Measurements from ENCODE around the gene PHACTR3.
"Not testable (repeated sequence)": the region's sequence is repeated elsewhere in the genome, so short reads cannot be mapped to it uniquely, and the experiment has no call there.

PHACTR3 gene

GRCh38 chr20:59589086-59589684 lies 15.2 kb upstream of the PHACTR3 start:
- DNase-seq (ENCODE audit: low read depth) = no peak

GRCh38 chr20:59591061-59591460 lies 13.3 kb upstream of the PHACTR3 start:
- no peak for DNase-seq (ENCODE audit: low read depth)

- no peak for DNase-seq (ENCODE audit: low read depth)
Measured at GRCh38 chr20:59596690-59597089, 7.7 kb upstream of the PHACTR3 start.

GRCh38 chr20:59597240-59597639 lies 7.1 kb upstream of the PHACTR3 start:
- DNase-seq (ENCODE audit: low read depth) = no peak

GRCh38 chr20:59598625-59599310 lies 5.6 kb upstream of the PHACTR3 start:
- no peak for DNase-seq (ENCODE audit: low read depth)

GRCh38 chr20:59599941-59600340 lies 4.4 kb upstream of the PHACTR3 start:
- DNase-seq (ENCODE audit: low read depth) = no peak

- no peak for DNase-seq (ENCODE audit: low read depth)
Measured at GRCh38 chr20:59600472-59600871, 3.9 kb upstream of the PHACTR3 start.

GRCh38 chr20:59602546-59603080 lies 1.7 kb upstream of the PHACTR3 start:
- no peak for DNase-seq (ENCODE audit: low read depth)

- no peak for DNase-seq (ENCODE audit: low read depth)
Measured at GRCh38 chr20:59603176-59603575, 1.2 kb upstream of the PHACTR3 start.

- DNase-seq (ENCODE audit: low read depth) = no peak
Measured at GRCh38 chr20:59604741-59605600, 631 bp downstream of the PHACTR3 start.

GRCh38 chr20:59605601-59606364 lies 1.4 kb downstream of the PHACTR3 start:
- no peak for DNase-seq (ENCODE audit: low read depth)

GRCh38 chr20:59606566-59606965 lies 2.2 kb downstream of the PHACTR3 start:
- no peak for DNase-seq (ENCODE audit: low read depth)

GRCh38 chr20:59608396-59608795 lies 4.1 kb downstream of the PHACTR3 start:
- DNase-seq (ENCODE audit: low read depth) = no peak

GRCh38 chr20:59608871-59609270 lies 4.5 kb downstream of the PHACTR3 start:
- no peak for DNase-seq (ENCODE audit: low read depth)

- no peak for DNase-seq (ENCODE audit: low read depth)
Measured at GRCh38 chr20:59611286-59611685, 6.9 kb downstream of the PHACTR3 start.

- DNase-seq (ENCODE audit: low read depth) = no peak
Measured at GRCh38 chr20:59613861-59614260, 9.5 kb downstream of the PHACTR3 start.

GRCh38 chr20:59614714-59615113 lies 10.4 kb downstream of the PHACTR3 start:
- DNase-seq (ENCODE audit: low read depth) = no peak

- DNase-seq (ENCODE audit: low read depth) = no peak
Measured at GRCh38 chr20:59616306-59616705, 12.0 kb downstream of the PHACTR3 start.

- no peak for DNase-seq (ENCODE audit: low read depth)
Measured at GRCh38 chr20:59617221-59617620, 12.9 kb downstream of the PHACTR3 start.

GRCh38 chr20:59618131-59618530 lies 13.8 kb downstream of the PHACTR3 start:
- no peak for DNase-seq (ENCODE audit: low read depth)

- not testable (repeated sequence) for DNase-seq (ENCODE audit: low read depth)
Measured at GRCh38 chr20:59618585-59618984, 14.2 kb downstream of the PHACTR3 start.

Data from GM04503 (cell line).